H9 (cell line): ENCODE measurements around the gene ERBIN. TPM values are rescaled to one million over a fixed set of nuclear protein-coding genes. Genes with fewer than 3 reads are reported as not detected.

Source experiments
- DNase-seq: peaks from one replicate; pipeline ENCODE4 v3.0.0-alpha.2; 2017
- H2AFZ ChIP-seq: one replicate; pipeline ENCODE4 v1.6.1; 2013; ENCODE audit warnings: mild to moderate bottlenecking, low read length, control low read depth, moderate library complexity
- H2AK5ac ChIP-seq: 2 replicates; pipeline ENCODE4 v1.6.1; 2013; ENCODE audit warnings: low read length, control low read depth, mixed read lengths; ENCODE audit not compliant: insufficient read length
- H2BK120ac ChIP-seq: one replicate; pipeline ENCODE4 v1.6.1; 2013; ENCODE audit warnings: low read depth, mild to moderate bottlenecking, low read length, control low read depth, inconsistent platforms; ENCODE audit not compliant: poor library complexity, severe bottlenecking
- H2BK12ac ChIP-seq: 2 replicates; pipeline ENCODE4 v1.6.1; 2013; ENCODE audit warnings: low read length, control low read depth, mixed read lengths, low read depth; ENCODE audit not compliant: insufficient read length
- H2BK15ac ChIP-seq: 2 replicates; pipeline ENCODE4 v1.6.1; 2013; ENCODE audit warnings: low read depth, low read length, control low read depth
- H2BK20ac ChIP-seq: one replicate; pipeline ENCODE4 v1.6.1; 2013; ENCODE audit warnings: low read depth, mild to moderate bottlenecking, low read length, control low read depth, inconsistent platforms; ENCODE audit not compliant: poor library complexity, severe bottlenecking
- H2BK5ac ChIP-seq: 2 replicates; pipeline ENCODE4 v1.6.1; 2013; ENCODE audit warnings: low read length, control low read depth, mixed read lengths; ENCODE audit not compliant: insufficient read length
- H3K14ac ChIP-seq: 2 replicates; pipeline ENCODE4 v1.6.1; 2013; ENCODE audit warnings: low read length, control low read depth; ENCODE audit not compliant: insufficient read depth
- H3K18ac ChIP-seq: 2 replicates; pipeline ENCODE4 v1.6.1; 2013; ENCODE audit warnings: low read depth, mild to moderate bottlenecking, mixed read lengths, low read length, control low read depth; ENCODE audit not compliant: insufficient read length
- H3K23ac ChIP-seq: 2 replicates; pipeline ENCODE4 v1.6.1; 2013; ENCODE audit warnings: low read length, control low read depth, mixed read lengths, low read depth; ENCODE audit not compliant: insufficient read length
- H3K23me2 ChIP-seq: 2 replicates; pipeline ENCODE4 v1.6.1; 2013; ENCODE audit warnings: low read depth, mild to moderate bottlenecking, mixed read lengths, low read length, control low read depth; ENCODE audit not compliant: insufficient read length, poor library complexity, severe bottlenecking
- H3K27ac ChIP-seq: 2 replicates; pipeline ENCODE4 v1.5.1; 2013; ENCODE audit warnings: low read length, control low read depth, mixed read lengths, low read depth; ENCODE audit not compliant: insufficient read length
- H3K27me3 ChIP-seq: 2 replicates; pipeline ENCODE4 v1.6.1; 2013; ENCODE audit warnings: low read length, control low read depth, inconsistent platforms; ENCODE audit not compliant: insufficient read depth
- H3K4ac ChIP-seq: 2 replicates; pipeline ENCODE4 v1.6.1; 2013; ENCODE audit warnings: low read depth, mild to moderate bottlenecking, control low read depth, inconsistent platforms, low read length, moderate library complexity
- H3K4me1 ChIP-seq: 2 replicates; pipeline ENCODE4 v1.6.1; 2013; ENCODE audit warnings: low read length, control low read depth, inconsistent platforms; ENCODE audit not compliant: insufficient read depth
- H3K4me2 ChIP-seq: 2 replicates; pipeline ENCODE4 v1.6.1; 2013; ENCODE audit warnings: low read length, control low read depth, mixed read lengths; ENCODE audit not compliant: insufficient read length, insufficient read depth
- H3K56ac ChIP-seq: 2 replicates; pipeline ENCODE4 v1.6.1; 2013; ENCODE audit warnings: low read depth, mild to moderate bottlenecking, mixed read lengths, low read length, control low read depth; ENCODE audit not compliant: insufficient read length
- H3K79me1 ChIP-seq: 2 replicates; pipeline ENCODE4 v1.6.1; 2013; ENCODE audit warnings: low read depth, mild to moderate bottlenecking, moderate library complexity, low read length, control low read depth, inconsistent platforms; ENCODE audit not compliant: insufficient read depth, poor library complexity, severe bottlenecking
- H3K79me2 ChIP-seq: 2 replicates; pipeline ENCODE4 v1.6.1; 2013; ENCODE audit warnings: low read length, control low read depth, inconsistent platforms; ENCODE audit not compliant: insufficient read depth
- H3K9ac ChIP-seq: 2 replicates; pipeline ENCODE4 v1.6.1; 2013; ENCODE audit warnings: low read length, control low read depth, mixed read lengths; ENCODE audit not compliant: insufficient read length; ENCODE audit errors: extremely low read depth
- H3K9me3 ChIP-seq: one replicate; pipeline ENCODE4 v1.6.1; 2013; ENCODE audit warnings: low read depth, low read length, inconsistent platforms; ENCODE audit not compliant: control insufficient read depth
- H3T11ph ChIP-seq: one replicate; pipeline ENCODE4 v1.6.1; 2013; ENCODE audit warnings: mild to moderate bottlenecking, low read length, control low read depth, inconsistent platforms
- H4K20me1 ChIP-seq: one replicate; pipeline ENCODE4 v1.6.1; 2013; ENCODE audit not compliant: control insufficient read depth, insufficient read length, insufficient read depth
- H4K5ac ChIP-seq: 2 replicates; pipeline ENCODE4 v1.6.1; 2013; ENCODE audit warnings: low read depth, mild to moderate bottlenecking, mixed read lengths, low read length, control low read depth; ENCODE audit not compliant: insufficient read length
- H4K8ac ChIP-seq: replicated peaks from 2 replicates; pipeline ENCODE4 v1.6.1; 2013; ENCODE audit warnings: low read length, control low read depth, mixed read lengths, low read depth; ENCODE audit not compliant: insufficient read length
- H4K91ac ChIP-seq: 2 replicates; pipeline ENCODE4 v1.6.1; 2013; ENCODE audit warnings: low read depth, mild to moderate bottlenecking, moderate library complexity, mixed read lengths, low read length, control low read depth; ENCODE audit not compliant: insufficient read length
- H3K27ac Mint-ChIP-seq, 3 experiments: 2 replicates in 2 of 3; 3 replicates in 1 of 3; pipeline ENCODE4 v1.8.0; 2020 to 2021; ENCODE audit warnings: mixed read lengths in 3 of 3, mild to moderate bottlenecking in 1 of 3, moderate library complexity in 1 of 3
- H3K27me3 Mint-ChIP-seq: 2 replicates; pipeline ENCODE4 v1.8.0; 2021; ENCODE audit warnings: low read depth, mild to moderate bottlenecking, moderate library complexity, mixed read lengths
- H3K36me3 Mint-ChIP-seq, 3 experiments: 2 replicates in 2 of 3; 3 replicates in 1 of 3; pipeline ENCODE4 v1.8.0; 2020 to 2021; ENCODE audit warnings: low read depth in 3 of 3, mixed read lengths in 3 of 3; ENCODE audit not compliant: insufficient read depth in 1 of 3
- H3K4me1 Mint-ChIP-seq, 2 experiments: 2 replicates each; pipeline ENCODE4 v1.8.0; 2020; ENCODE audit warnings: mixed read lengths in 2 of 2
- H3K4me3 Mint-ChIP-seq, 2 experiments: 2 replicates in 1 of 2; 3 replicates in 1 of 2; pipeline ENCODE4 v1.8.0; 2020 to 2021; ENCODE audit warnings: mild to moderate bottlenecking in 2 of 2, mixed read lengths in 2 of 2, moderate library complexity in 1 of 2
- H3K9me3 Mint-ChIP-seq, 2 experiments: 2 replicates in 1 of 2; 3 replicates in 1 of 2; pipeline ENCODE4 v1.8.0; 2020; ENCODE audit warnings: mild to moderate bottlenecking in 2 of 2, mixed read lengths in 2 of 2, moderate library complexity in 1 of 2
- CTCF ChIP-seq: fragments of 200-600 bp; sonication (generic); conservative IDR thresholded peaks from 3 replicates; pipeline ENCODE4 v1.8.0; 2021; ENCODE audit warnings: antibody characterized with exemption, mild to moderate bottlenecking
- WGBS: extraction: QIAGEN DNeasy Blood & Tissue Kit; methylation state at CpG from one replicate; pipeline ENCODE4 v1.1.7; 2013; ENCODE audit warnings: missing lambda C conversion rate, low lambda C conversion rate, mixed read lengths; ENCODE audit not compliant: insufficient read length; ENCODE audit errors: extremely low coverage; 5-methylcytosine and 5-hydroxymethylcytosine counted together
- total RNA-seq: library from RNA; stranded (reverse); gene quantifications from 2 replicates; pipeline ENCODE4 v1.2.1, GENCODE V29; 2021

Gene ERBIN
- total RNA-seq, 1 experiment from 2014 or later: 42.9 TPM

GRCh38 chr5:65986050-65986451, 59.7 kb downstream of the ERBIN start:
- no CpG with 5 or more reads among the region's 1 CpG for WGBS
- Histone ChIP-seq H2BK15ac (no peak overlapping the region), H3K4me2 (no peak overlapping the region), H2BK12ac (no peak overlapping the region), H3K27ac (no peak overlapping the region), H4K5ac (no peak overlapping the region), H4K20me1 (no peaks in the 10 kb centered on the region), H3K23ac (no peak overlapping the region), H3K18ac (no peak overlapping the region), H3K79me2 (peaks cover 22% of the 10 kb centered on the region; the same call in 1 of the 2 replicates), H3K4me1 (peaks cover 11% of the 10 kb centered on the region; the same call in 1 of the 2 replicates), H3K27me3 (no peaks in the 10 kb centered on the region), H3K9me3 (no peaks in the 10 kb centered on the region), H4K8ac (no peak overlapping the region), H3K79me1 (peaks cover 3% of the 10 kb centered on the region), H2BK120ac (no peak overlapping the region), H3K56ac (no peak overlapping the region), H3K14ac (no peak overlapping the region), H3K9ac (no peak overlapping the region), H2AFZ (no peak overlapping the region), H2BK20ac (no peak overlapping the region), H3T11ph (no peak overlapping the region), H2AK5ac (no peak overlapping the region), H3K23me2 (no peaks in the 10 kb centered on the region), H3K4ac (no peak overlapping the region), H4K91ac (no peak overlapping the region), H2BK5ac (no peak overlapping the region)
- Mint-ChIP-seq H3K27me3 (no peaks in the 10 kb centered on the region), H3K4me1 (peaks cover 39 to 43% of the 10 kb centered on the region in 2 experiments), H3K4me3 (no peak overlapping the region), H3K36me3 (peaks cover 0 to 4% (median 3%) of the 10 kb centered on the region in 3 experiments; a peak in 1 of 7 replicates), H3K27ac (peak overlapping the region in 2 of 3 experiments; percentile 20 to 33; a peak in 4 of 7 replicates), H3K9me3 (no peaks in the 10 kb centered on the region)
- DNase-seq: no peak
- TF ChIP-seq CTCF: no peak
